GM21367 (cell line): ENCODE data around the gene TREX2.

Source experiments
- ATAC-seq: cut with Tn5 transposase; IDR thresholded peaks from one replicate; pipeline ENCODE4 v1.9.1; 2021; ENCODE audit not compliant: unreplicated experiment

TREX2 gene, protein sequence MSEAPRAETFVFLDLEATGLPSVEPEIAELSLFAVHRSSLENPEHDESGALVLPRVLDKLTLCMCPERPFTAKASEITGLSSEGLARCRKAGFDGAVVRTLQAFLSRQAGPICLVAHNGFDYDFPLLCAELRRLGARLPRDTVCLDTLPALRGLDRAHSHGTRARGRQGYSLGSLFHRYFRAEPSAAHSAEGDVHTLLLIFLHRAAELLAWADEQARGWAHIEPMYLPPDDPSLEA

GRCh38 chrX:153445856-153446635, at the start of gene TREX2:
TREX2 (minus strand) TSS chrX:153446056; CDS start chrX:153445430, 626 bp downstream.
- ATAC-seq = no peak

- no peak for ATAC-seq
Observed at GRCh38 chrX:153495362-153495751, 49.5 kb upstream of the TREX2 start.

DNA sequence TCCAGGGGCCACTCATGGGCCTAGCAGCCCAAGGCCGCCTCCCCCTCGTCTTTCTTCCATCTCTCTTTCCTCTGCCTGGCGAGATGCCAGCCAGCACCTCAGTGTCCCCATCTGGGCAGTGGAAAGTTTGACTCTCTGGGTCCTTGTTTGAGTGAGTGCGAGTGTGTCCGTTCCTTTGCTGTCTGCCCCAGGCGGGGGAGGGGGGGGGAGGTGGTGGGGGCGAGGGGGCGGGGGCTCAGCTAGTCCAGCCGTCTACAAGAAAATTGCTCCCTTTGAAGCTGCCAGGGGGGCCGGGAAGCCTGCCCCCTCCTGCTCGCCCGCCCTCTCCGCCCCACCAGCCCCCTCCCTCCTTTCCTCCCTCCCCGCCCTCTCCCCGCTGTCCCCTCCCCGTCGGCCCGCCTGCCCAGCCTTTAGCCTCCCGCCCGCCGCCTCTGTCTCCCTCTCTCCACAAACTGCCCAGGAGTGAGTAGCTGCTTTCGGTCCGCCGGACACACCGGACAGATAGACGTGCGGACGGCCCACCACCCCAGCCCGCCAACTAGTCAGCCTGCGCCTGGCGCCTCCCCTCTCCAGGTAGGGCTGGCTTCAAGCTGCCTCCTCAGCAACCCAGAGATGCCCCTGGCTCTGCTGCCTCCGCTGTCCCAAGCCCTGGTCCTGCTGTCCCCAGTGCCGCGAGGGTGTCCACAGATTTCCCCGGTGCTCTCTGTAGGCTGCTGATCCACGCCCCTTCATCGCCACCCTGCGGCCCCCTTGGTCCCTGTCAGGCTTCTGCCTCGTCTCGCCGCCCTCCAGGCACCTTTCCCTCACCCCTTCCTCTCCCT, 48.9 kb upstream of the TREX2 start, which contains the start of gene BGN:
BGN (plus strand) TSS at position 440 of the 821 bp plus-strand sequence. CDS start 9,652 bp downstream, outside the sequence.
- no peak for ATAC-seq

GRCh38 chrX:153494061-153494460, 48.2 kb upstream of the TREX2 start:
- ATAC-seq = no peak

DNA sequence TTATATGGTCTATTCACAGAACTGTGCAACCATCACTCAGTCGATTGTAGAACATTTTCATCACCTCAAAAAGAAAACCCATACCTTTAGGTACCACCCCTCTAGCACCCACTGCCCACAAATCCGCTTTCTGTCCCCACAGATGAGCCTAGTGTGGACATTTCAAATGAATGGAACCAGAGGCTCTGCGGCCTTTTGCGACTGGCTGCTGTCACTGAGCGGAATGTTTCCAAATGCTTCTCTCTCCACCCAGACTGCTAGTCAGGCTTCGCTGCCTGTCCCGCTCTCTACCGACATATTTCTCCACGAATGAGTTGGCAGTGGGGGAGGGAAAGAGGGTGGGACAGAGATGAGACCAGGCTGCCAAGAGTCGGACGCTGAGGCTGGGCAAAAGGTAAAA, 47.2 kb upstream of the TREX2 start:
- ATAC-seq = no peak

DNA sequence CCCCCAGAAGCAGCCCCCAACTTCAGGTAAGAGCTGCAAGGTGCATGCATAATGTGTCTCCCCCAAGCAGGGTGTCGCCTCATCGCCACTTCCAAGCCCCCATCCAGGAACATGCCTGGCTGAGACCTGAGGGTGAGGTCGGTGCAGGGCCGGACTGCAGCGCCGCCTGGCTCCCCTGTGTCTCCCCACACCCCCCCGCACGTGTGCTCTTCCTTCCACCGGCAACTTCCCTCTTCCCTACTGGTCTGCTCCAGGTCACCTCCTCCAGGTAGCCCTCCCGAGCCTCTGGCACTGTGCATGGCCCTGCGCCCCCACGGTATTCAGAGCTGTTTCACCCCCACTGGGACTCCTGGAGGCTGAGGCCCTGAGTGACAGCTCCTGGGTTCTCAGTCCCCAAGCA, 46.7 kb upstream of the TREX2 start:
- ATAC-seq = no peak

DNA sequence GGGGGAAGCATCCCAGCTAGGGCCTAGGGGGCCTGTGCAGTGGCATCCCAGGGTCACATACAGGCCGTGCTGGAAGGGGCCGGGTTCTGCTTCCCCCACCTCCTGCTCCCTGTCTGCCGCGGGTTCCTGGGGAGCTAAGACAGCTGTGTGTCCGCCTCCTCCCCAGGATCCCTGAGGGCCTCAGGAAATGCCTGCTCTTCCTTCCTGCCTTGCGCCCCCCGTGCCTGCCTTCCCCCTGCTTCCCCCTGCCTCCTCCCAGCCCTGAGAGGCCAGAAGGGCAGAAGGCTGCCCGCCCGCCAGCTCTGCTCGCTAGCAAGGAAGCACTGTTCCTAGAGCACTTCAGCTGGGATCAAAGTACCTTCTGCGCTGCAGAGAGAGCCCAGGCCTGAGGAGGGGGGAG, 46.1 kb upstream of the TREX2 start:
- ATAC-seq = no peak

DNA sequence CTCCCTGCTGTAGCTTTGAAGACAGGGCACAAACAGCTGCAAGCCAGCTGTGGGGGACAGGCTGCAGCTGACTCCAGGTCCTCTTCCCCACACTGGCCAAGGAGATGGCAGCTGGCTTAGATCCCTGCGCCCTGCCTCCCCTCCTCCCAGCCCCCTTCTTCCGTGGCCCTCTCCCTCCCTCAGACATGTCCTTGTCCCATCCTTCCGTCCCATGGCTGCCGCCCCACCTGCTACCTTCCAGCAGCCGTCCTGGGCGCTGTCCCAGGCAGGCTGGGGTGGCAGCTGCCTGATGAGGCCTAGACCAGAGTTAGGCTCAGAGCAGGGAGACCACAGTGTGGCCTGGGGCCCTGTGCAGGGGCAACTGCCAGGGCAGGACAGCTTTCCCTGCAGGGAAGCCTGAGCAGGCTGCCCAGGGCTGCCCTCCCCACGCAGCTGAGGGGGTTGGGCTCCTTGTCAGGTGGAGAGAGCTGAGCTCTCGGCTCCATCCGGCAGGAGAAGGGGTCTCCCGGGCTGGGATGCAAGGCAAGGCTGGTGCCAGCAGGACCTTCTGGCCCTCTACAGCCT, 45.6 kb upstream of the TREX2 start:
- ATAC-seq = no peak

GRCh38 chrX:153490217-153490930, 44.5 kb upstream of the TREX2 start:
- ATAC-seq = no peak

GRCh38 chrX:153488231-153488914, 42.5 kb upstream of the TREX2 start:
- ATAC-seq = no peak

GRCh38 chrX:153487590-153488071, 41.8 kb upstream of the TREX2 start:
- ATAC-seq = no peak

- ATAC-seq = no peak
Observed at GRCh38 chrX:153486171-153486570, 40.3 kb upstream of the TREX2 start.

DNA sequence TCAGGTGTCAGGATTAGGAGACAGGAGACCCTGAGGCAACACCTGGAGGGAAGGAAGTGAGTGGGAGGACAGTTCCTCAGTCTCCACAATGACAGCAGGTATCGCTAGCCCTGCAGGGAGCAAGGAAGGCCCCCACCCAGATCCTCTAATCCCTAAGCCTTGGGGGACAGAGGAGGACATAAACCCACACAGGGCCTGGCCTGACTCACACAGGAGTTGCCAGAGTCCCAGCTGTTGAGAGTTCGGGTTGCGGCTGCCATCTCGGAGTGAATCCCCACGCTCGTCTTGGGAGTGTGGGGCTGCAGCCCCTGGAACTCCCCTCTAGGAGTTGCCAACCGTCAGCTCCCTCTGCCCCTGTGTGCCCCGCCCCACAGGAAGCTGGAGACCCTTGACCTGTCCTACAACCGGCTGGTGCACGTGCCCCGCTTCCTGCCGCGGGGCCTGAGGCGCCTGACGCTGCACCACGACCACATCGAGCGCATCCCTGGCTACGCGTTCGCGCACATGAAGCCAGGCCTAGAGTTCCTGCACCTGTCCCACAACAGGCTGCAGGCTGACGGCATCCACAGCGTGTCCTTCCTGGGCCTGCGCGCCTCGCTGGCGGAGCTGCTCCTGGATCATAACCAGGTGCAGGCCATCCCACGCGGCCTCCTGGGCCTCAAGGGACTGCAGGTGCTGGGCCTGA, 39.7 kb upstream of the TREX2 start:
- ATAC-seq = no peak

DNA sequence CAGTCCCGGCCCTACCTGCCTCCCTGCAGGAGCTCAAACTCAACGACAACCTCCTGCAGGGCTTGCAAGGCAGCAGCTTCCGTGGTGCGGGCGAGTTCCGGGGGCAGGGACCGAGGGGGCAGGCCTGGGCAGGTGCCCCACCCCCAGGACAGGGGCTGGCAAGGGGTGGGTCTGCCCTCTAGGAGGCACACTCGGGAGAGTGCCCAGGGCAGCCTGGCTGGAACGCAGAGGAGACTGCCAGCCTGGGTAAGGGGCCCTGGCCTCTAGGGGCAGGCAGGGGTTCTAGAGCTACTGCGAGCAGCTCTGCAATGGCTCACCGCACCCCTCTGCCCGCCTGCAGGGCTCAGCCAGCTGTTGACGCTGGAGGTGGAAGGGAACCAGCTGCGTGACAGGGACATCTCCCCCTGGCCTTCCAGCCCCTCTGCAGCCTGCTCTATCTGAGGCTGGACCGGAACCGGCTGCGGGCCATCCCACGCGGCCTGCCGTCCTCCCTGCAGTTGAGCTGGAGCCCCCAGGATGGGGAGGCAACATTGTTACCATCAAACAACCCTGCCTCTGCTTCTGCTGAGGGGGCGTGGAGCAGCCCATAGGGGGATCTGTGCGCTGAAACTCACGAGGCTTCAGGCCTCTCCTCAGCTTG, 36.6 kb upstream of the TREX2 start:
- ATAC-seq = no peak

DNA sequence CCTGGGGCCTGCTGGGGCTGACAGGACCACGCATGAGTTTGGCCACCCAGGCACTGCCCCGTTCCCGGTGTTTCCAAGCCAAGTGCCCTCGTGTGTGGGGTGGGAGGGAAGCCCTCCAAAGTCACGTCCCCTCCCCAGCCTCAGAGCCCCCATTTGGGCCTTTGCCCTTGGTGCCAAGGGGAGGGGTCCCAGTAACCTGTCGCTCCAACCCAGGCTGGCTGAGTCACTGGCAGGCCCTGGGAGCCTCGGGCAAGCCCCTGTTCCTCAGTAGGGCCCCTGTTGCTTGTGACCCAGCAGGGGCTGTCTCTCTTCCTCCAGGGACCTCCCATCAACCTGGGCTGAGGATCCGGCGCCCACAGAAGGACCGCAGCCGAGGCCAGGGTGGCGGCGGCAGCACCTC, 35.2 kb upstream of the TREX2 start:
- no peak for ATAC-seq

GRCh38 chrX:153478746-153479145, 32.9 kb upstream of the TREX2 start:
- no peak for ATAC-seq

GRCh38 chrX:153477901-153478300, 32.0 kb upstream of the TREX2 start:
- ATAC-seq = no peak

DNA sequence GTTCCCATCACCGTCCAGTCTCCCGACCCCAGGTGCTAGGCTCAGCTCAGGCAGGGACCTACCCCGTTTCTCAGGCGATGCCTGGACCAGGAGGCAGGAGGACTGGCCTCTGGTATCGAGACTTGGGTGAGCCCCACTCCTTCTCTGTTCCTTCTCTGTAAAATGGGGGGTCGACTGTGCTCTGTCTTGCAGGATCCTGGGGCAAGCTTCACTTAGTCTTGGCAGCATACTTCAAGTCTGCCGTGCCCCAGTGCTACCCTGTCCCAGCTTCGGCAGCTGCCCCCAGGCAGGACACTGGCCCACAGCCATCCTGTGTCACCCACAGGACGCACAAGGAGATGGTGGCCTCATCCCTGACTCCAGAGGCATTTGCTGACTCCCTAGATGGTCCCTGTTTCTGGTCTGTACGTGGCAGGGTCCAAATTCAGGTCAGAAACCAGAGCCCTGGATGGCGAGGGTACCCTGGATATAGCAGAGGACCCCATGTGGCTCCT, 31.6 kb upstream of the TREX2 start:
- ATAC-seq = no peak
